HCT116 (cell line): ENCODE results near the gene TNN.

Experiments used
- CTCF ChIP-seq, 3 experiments: fragments of 200-600 bp in 1 of 3; sonication (generic) in 1 of 3; IDR thresholded peaks in 2 of 3; conservative IDR thresholded peaks in 1 of 3; 2 replicates each; pipeline ENCODE4 v1.5.1; 2012 to 2017; ENCODE audit warnings: low read depth in 2 of 3, low read length in 2 of 3, antibody characterized with exemption in 1 of 3, borderline replicate concordance in 1 of 3, control low read depth in 1 of 3, mild to moderate bottlenecking in 1 of 3, mixed read lengths in 1 of 3, mixed run types in 1 of 3, moderate library complexity in 1 of 3; ENCODE audit not compliant: insufficient read depth in 1 of 3
- EZH2phosphoT487 ChIP-seq: fragments of 200-600 bp; IDR thresholded peaks from 2 replicates; pipeline ENCODE4 v1.6.1; 2018; ENCODE audit warnings: antibody characterized with exemption, borderline replicate concordance
- MAX ChIP-seq: IDR thresholded peaks from 2 replicates; pipeline ENCODE4 v1.6.1; 2012
- POLR2A ChIP-seq: IDR thresholded peaks from 2 replicates; pipeline ENCODE4 v1.7.0; 2011; ENCODE audit warnings: borderline replicate concordance; ENCODE audit not compliant: insufficient read depth, insufficient read length; ENCODE audit errors: extremely low read depth

GRCh38 chr1:175172503-175172902, 104.9 kb downstream of the TNN start:
- TF ChIP-seq CTCF (IDR thresholded peaks at IDR 0.05 in 2 of 3, conservative IDR thresholded peaks at IDR 0.05 in 1 of 3; ENCODE audit: borderline replicate concordance in 1 of 3, insufficient read depth in 1 of 3, low read depth in 2 of 3, low read length in 2 of 3) (no peak), EZH2phosphoT487 (no peak), MAX (no peak), POLR2A (no peak)
